ENCODE measurements around the gene CCAR1. TPM values are rescaled to one million over a fixed set of nuclear protein-coding genes. Genes with fewer than 3 reads are reported as not detected.

Gene CCAR1
- total and polyA plus RNA-seq, 2 of the 4 experiments (the other 2 are of a cell fraction), result 35.1 to 60.8 TPM

- Histone ChIP-seq H3K4ac (ENCODE audit: low read depth, low read length) (no peak overlapping the region), H4K20me1 (ENCODE audit: insufficient read depth, low read length) (no peaks in the 10 kb centered on the region), H2BK5ac (ENCODE audit: low read depth, low read length, poor library complexity, severe bottlenecking) (no peak overlapping the region), H2AK5ac (ENCODE audit: low read depth, low read length) (no peak overlapping the region), H3K4me2 (ENCODE audit: low read depth, low read length) (no peak overlapping the region), H4K8ac (ENCODE audit: low read depth in 2 of 2, low read length in 2 of 2) (no peak overlapping the region), H3K23ac (ENCODE audit: low read depth, low read length) (no peak overlapping the region), H4K91ac (ENCODE audit: insufficient read depth, low read depth, low read length) (no peak overlapping the region), H4K5ac (ENCODE audit: low read depth, low read length) (no peak overlapping the region), H3K27ac (ENCODE audit: insufficient read depth, low read length) (no peak overlapping the region), H3K18ac (ENCODE audit: low read depth, low read length) (no peak overlapping the region), H3K36me3 (ENCODE audit: control insufficient read depth, insufficient read depth, low read length) (peaks cover 58% of the 10 kb centered on the region), H3K56ac (ENCODE audit: extremely low read depth, insufficient read depth, low read length) (no peak overlapping the region), H3K27me3 (ENCODE audit: control insufficient read depth, insufficient read depth, low read length) (no peaks in the 10 kb centered on the region), H2AK9ac (replicated peaks; ENCODE audit: low read depth, low read length, poor library complexity) (no peak overlapping the region), H3K79me1 (ENCODE audit: low read depth in 1 of 2, low read length in 2 of 2) (peaks cover 3 to 22% of the 10 kb centered on the region in 2 experiments; a peak in 3 of 4 replicates), H2BK20ac (ENCODE audit: low read depth, low read length) (no peak overlapping the region), H3K14ac (replicated peaks; ENCODE audit: low read depth, low read length) (no peak overlapping the region), H2AFZ (replicated peaks; ENCODE audit: low read length, poor library complexity) (no peak overlapping the region), H3K9ac (ENCODE audit: low read depth, low read length) (no peak overlapping the region), H2BK120ac (ENCODE audit: low read depth, low read length) (no peak overlapping the region), H2BK15ac (ENCODE audit: low read depth, low read length) (no peak overlapping the region), H3K4me1 (ENCODE audit: control insufficient read depth, insufficient read depth, low read length) (no peaks in the 10 kb centered on the region), H3K9me3 (ENCODE audit: control insufficient read depth, insufficient read depth, low read length) (no peaks in the 10 kb centered on the region), H3K9me1 (ENCODE audit: insufficient read depth, low read length) (no peaks in the 10 kb centered on the region), H3K4me3 (ENCODE audit: insufficient read depth, low read depth, low read length) (no peak overlapping the region)
- ATAC-seq (ENCODE audit: low read depth) (no peak), DNase-seq (no peak)
- ChIA-PET POLR2A (ENCODE audit: unreplicated experiment) (no interaction called here), CTCF (no interaction called here)
- in situ Hi-C loops (cut with MboI; ENCODE audit: low sequenced_read_pairs), result no loop called here
- no peak for TF ChIP-seq USF2 (IDR thresholded peaks at IDR 0.05; ENCODE audit: low read depth, low read length)
- TF ChIP-seq RFX5 (IDR thresholded peaks at IDR 0.05; ENCODE audit: low read depth, low read length), result no peak
- no peak for TF ChIP-seq MAZ (IDR thresholded peaks at IDR 0.05; ENCODE audit: borderline replicate concordance, low read depth, low read length)
- no peak for TF ChIP-seq RCOR1 (IDR thresholded peaks at IDR 0.05; ENCODE audit: insufficient replicate concordance, low read length)
- TF ChIP-seq POLR2A (IDR thresholded peaks at IDR 0.05; ENCODE audit: low read depth, low read length), result no peak
- TF ChIP-seq MAFK (IDR thresholded peaks at IDR 0.05; ENCODE audit: low read depth, low read length), result no peak
- no peak for TF ChIP-seq NFE2L2 (IDR thresholded peaks at IDR 0.05; ENCODE audit: low read depth, low read length)
- no peak for TF ChIP-seq RAD21 (IDR thresholded peaks at IDR 0.05; ENCODE audit: low read length)
- TF ChIP-seq BHLHE40 (IDR thresholded peaks at IDR 0.05; ENCODE audit: low read depth, low read length), result no peak
- TF ChIP-seq CEBPB (IDR thresholded peaks at IDR 0.05; ENCODE audit: low read depth, low read length), result no peak
- no peak for TF ChIP-seq SMC3 (IDR thresholded peaks at IDR 0.05; ENCODE audit: low read depth, low read length)
- no peak for TF ChIP-seq ELK1 (IDR thresholded peaks at IDR 0.05; ENCODE audit: borderline replicate concordance, low read depth, low read length)
- no peak for TF ChIP-seq CTCF (conservative IDR thresholded peaks at IDR 0.05; ENCODE audit: low read depth, low read length)
- no peak for TF ChIP-seq CHD1 (IDR thresholded peaks at IDR 0.05; ENCODE audit: low read depth, low read length)
- dilution Hi-C loops (cut with HindIII; ENCODE audit: low sequenced_read_pairs, unreplicated experiment), result loop anchor here (25.0 kb wide), 1 partner anchor 153 kb away; the partner anchor contains the start of gene DDX50
- TSS peak; percentile 14 for BruUV-seq (replicated peaks)
- intact Hi-C loops (cut with micrococcal nuclease), result loop anchor here (10.0 kb wide), 1 partner anchor 215 kb away; no protein-coding TSS in a partner anchor
- no CpG with 5 or more reads among the region's 6 CpGs for WGBS, 2 experiments (ENCODE audit: extremely low coverage in 2 of 2, insufficient read length in 1 of 2)
Measured at GRCh38 chr10:68759223-68759863, 38.3 kb downstream of the CCAR1 start.

Measured in IMR-90 (cell line).